HG03439 (cell line): ENCODE measurements around the gene TMEM101.
"Not testable (repeated sequence)": the region's sequence is repeated elsewhere in the genome, so short reads cannot be mapped to it uniquely, and the experiment has no call there.

Experiments used
- ATAC-seq: cut with Tn5 transposase; IDR thresholded peaks from one replicate; pipeline ENCODE4 v1.9.1; 2021; ENCODE audit warnings: mild to moderate bottlenecking, moderate library complexity; ENCODE audit not compliant: unreplicated experiment

The TMEM101 gene

DNA sequence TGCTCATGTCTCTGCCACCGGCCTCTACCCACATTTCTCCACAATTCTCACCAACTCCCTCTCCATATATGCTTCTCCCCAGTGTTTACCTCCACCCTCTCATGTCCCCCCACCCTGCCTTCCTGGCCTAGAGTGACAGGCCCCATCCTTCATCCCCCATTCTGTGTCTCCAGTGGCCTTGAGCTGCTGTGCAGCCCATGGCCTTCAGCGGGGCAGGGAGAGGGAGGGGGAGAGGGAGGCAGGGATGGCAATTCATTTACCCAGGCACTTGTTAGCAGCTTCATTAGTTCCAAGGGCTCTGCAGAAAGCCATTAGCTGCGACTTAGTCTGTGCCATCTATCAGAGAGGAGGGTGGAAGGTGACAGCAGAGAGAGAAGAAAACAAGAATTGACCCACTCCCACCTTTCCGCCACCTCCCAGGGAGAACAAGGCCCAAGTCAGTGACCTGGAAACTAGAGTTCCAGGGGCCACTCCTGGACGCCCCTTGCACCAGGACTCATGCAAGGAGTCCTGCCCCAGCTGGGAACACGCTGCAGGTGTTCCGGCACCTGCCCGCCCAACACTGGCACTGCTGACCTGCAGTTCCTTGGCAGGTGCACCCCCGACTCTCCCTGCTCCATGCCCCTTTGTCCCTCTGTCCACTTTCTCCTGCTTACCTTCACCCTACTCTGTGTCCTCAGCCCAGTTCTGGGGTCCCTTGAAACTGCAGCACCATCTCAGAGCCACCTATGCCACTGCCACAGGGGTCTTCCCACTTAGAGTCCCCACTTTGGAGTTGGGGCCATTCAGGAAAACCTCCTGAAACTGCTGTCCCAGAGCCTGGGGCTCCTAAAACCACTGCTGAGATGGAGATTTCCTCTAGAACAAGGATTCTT lies 37.6 kb downstream of the TMEM101 start:
- ATAC-seq = no peak

DNA sequence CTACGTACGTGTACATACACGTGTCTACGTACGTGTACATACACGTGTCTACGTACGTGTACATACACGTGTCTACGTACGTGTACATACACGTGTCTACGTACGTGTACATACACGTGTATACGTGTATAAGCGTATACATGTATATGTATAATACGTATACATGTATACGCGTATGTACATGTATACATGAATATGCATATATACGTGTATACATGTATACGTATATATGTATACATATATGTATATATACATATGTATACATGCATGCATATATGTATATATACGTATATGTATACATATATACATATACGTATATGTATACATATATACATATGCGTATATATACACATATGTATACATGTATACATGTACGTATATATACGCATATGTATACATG lies 38.9 kb downstream of the TMEM101 start:
- no peak for ATAC-seq

DNA sequence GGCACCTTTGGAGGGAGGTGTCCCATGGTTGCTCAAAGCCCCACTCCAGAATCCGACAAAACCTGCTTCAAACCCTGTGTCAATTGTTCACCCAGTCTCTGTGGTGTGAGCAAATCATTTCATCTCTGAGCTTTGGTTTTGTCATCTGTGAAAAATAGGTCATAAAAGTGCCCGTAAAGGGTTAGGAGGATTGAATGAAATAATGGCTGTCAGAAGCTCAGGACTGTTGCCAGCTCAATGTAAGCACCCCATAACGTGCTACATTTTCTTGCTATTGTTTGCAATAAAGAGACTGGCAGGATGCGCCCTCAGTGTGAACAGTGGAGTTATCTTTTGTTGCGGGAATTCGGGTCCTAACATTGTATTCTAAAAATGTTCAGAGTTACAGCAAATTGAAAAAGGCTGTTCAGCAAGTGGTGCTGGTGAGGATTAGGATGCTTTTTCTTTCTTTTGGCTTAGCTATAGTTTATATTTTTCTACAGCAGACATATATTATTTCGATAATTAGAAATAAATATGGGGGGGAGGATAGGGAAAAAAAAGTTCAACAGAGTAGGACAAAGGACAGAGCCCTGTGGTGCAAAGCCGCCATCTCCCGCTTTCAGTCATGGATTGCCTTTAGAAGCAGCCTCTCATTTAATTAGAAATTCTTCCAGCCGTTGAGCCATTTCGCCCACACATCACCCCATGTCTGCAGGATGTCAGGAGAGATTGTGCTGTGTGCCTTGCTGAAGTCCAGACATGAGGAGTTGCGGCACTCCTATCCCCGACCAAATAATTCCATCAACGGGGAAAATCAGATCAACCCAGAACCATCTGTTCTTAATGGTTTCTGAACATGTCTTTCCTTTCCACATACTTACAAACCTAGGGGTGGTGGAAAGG lies 40.1 kb downstream of the TMEM101 start:
- no peak for ATAC-seq

DNA sequence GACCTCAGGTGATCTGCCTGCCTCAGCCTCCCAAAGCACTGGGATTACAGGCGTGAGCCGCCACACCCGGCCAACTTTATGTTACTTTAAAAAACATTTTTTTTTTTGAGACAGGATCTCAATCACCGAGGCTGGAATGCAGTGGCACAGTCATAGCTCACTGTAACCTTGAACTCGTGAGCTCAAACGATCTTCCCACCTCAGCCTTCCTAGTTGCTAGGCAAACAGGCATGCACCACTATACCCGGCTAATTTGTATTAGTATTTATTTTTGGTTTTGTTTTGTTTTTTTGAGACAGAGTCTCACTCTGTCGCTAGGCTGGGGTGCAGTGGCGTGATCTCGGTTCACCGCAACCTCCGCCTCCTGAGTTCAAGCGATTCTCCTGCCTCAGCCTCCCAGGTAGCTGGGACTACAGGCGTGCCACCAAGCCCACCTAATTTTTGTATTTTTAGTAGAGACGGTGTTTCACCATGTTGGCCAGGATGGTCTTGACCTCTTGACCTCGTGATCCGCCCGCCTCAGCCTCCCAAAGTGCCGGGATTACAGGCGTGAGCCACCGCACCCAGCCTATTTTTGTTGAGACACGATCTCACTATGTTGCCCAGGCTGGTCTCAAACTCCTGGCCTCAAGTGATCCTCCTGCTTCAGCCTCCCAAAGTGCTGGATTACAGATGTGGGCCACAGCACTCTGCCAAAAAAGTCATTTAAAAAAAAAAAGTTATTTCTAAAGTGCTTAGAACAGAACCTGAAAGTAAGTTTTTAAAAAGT lies 42.1 kb downstream of the TMEM101 start:
- ATAC-seq = not testable (repeated sequence)

DNA sequence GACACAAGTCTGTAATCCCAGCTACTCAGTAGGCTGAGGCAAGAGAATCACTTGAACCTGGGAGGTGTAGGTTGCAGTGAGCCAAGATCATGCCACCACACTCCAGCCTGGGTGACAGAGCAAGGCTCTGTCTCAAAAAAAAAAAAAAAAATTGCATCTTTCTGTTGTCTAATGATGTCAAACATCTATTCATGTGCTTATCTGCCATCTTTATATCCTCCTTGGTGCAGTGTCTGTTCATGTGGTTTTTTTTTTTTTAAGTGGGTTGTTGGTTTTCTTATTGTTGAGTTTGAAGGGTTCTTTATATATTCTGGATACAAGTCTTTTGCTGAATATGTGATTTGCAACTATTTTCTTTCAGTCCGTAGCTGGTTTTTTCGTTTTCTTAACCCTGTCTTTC lies 43.3 kb downstream of the TMEM101 start:
- ATAC-seq = not testable (repeated sequence)

DNA sequence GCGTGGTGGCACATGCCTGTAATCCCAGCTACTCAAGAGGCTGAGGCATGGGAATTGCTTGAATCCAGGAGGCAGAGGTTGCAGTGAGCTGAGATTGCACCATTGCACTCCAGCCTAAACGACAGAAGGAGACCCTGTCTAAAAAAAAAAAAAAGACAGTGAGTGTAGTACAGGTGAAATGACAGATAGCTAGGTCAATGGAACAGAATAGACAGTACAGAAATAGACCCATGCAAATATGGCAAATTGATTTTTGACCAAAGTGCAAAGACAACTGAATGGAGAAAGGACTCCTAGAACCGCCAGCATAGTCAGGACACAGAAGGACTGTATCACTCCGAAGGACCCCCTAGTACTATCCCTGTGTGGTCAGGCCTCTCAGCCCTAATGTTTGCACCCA lies 44.4 kb downstream of the TMEM101 start:
- ATAC-seq = no peak

DNA sequence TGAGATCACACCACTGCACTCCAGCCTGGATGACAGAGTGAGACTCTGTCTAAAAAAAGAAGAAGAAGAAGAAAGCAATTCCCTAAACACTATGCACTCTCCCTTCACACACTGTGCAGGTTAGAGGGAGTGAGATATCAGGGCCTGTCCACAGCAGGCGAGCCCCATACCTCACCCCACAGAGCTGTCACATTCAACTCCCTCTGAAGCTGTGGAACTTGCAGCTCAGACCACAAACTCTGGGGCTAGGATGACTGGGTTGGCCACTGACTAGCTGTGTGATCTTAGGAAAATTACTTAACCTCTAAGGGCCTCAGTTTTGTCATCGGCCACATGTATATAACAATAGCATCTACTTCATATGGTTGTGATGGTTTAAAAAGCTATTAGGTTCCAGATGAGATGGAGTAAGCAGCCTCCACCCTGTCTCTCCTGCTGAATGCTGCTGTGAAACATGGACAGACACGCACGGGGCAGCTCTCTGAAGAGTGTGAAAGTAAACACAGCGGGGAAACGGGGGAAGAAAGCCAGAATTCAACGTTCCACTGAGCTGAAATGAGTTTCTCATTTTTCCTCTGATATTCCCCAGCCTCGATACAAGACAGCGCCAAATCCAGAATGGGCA lies 47.4 kb downstream of the TMEM101 start:
- ATAC-seq = no peak

DNA sequence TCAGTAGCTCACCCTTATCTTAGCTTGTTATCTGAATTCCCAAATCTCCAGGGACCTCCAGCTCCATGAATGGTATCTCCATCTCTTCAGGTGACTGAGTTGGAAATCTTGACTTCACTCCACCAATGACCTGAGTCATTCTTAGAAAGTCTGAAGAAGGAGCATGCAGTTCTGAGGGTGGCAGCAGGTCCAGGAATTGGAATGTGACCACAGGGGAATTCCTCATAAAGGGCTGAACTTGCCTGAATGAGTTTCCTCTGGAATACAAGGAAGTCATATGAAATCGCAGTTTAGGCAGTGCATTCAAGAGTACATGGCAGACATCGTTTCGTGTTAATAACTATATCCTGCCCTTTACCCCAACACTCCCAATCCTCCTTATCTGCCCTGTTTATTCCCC lies 48.5 kb downstream of the TMEM101 start:
- no peak for ATAC-seq

DNA sequence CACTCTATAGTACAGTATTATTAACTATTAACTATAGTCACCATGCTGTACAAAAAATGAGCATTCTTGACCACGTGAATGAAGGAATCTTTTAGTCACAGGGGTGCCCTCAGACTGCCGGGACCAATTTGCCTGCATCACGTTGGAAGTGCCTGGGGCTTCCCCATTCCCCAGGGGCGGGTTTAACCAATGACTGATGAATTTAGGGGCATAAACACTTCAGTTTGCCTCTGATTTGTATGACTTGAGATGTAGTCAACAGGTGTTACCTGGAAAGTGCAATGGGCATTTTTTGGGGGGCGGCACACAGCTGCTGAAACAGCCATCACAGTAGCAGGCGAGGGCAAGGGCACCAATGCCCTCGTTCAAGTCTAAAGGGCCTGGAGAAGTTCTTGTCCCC lies 52.3 kb downstream of the TMEM101 start:
- no peak for ATAC-seq

DNA sequence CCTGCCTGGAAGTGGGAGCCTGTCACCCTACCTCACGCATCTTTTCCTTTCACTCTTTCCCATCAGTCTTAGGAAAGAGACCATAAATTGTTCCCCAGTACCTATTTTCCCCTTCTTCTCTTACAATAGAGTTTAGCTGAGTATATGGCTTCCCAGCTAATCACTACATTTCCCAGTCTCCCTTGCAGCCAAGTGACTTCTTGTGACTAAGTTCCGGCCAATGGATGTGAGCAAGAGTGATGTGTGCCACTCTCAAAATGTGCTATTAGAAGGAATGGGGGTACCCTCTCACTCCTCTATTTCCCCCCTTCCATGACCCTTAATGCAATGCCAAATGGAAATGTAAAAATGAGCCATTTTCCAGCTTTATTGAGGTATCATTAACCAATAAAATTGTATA lies 52.8 kb downstream of the TMEM101 start:
- ATAC-seq = no peak

DNA sequence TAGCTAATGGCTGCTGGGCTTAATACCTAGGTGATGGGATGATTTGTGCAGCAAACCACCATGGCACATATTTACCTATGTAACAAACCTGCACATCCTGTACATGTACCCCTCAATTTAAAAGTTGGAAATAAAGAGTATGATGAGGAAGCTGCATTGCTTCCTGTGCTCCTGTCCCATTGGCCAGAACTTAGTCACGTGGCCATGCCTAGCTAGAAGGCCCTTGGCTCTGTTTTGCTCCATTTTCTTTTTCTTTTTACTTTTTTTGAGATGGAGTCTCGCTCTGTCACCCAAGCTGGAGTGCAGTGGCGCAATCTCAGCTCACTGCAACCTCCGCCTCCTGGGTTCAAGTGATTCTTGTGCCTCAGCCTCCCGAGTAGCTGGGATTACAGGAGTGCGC lies 53.5 kb downstream of the TMEM101 start:
- ATAC-seq = not testable (repeated sequence)
